Measurements from ENCODE around the gene MRPL51. TPM values are rescaled to one million over a fixed set of nuclear protein-coding genes. Genes with fewer than 3 reads are reported as not detected.

The MRPL51 gene
- total and polyA plus RNA-seq, 9 of the 15 experiments (the other 6 are each of a cell fraction or from before 2014, with no cell fraction given), result 127 to 727 (median 208) TPM

GRCh38 chr12:6463216-6463615, 29.8 kb downstream of the MRPL51 start:
- H3K4me1 ChIP-seq (replicated peaks in 1 of 2; ENCODE audit: control insufficient read depth in 2 of 2, insufficient read depth in 2 of 2, low read length in 2 of 2), result no peaks in the 10 kb centered on the region; a peak in 1 of 5 replicates
- no peaks in the 10 kb centered on the region for H3K79me2 ChIP-seq (ENCODE audit: control insufficient read depth, insufficient read depth, low read length)
- no peak overlapping the region for H3K27ac ChIP-seq (ENCODE audit: extremely low read depth, low read depth, low read length)
- WGBS (ENCODE audit: insufficient coverage, low coverage, missing lambda C conversion rate), result 66% methylated on average over 6 of the region's 7 CpGs
- no peak for ATAC-seq
- H3K4me2 ChIP-seq (ENCODE audit: insufficient read depth, low read length), result no peak overlapping the region
- H3K9ac ChIP-seq (ENCODE audit: insufficient read depth in 1 of 2, low read depth in 2 of 2, low read length in 2 of 2), result no peak overlapping the region
- FAIRE-seq, result no peak
- H3K9me1 ChIP-seq (ENCODE audit: control insufficient read depth, insufficient read depth, low read length), result no peaks in the 10 kb centered on the region
- CTCF ChIA-PET (ENCODE audit: low intra/inter-chr PET ratio), result no interaction called here
- H3K27me3 ChIP-seq (ENCODE audit: control insufficient read depth in 2 of 2, insufficient read depth in 2 of 2, low read length in 2 of 2), result no peaks in the 10 kb centered on the region
- no peaks in the 10 kb centered on the region for H3K9me3 ChIP-seq (replicated peaks; ENCODE audit: control insufficient read depth, insufficient read depth, low read depth, low read length)
- H2AFZ ChIP-seq (ENCODE audit: low read depth, low read length), result no peak overlapping the region
- POLR2A ChIA-PET, result interaction anchor here (1.0 to 1.7 kb wide), 2 partner anchors 12 to 23 kb away, joined by 3 read pairs; no protein-coding TSS in a partner anchor
- H3K36me3 ChIP-seq (ENCODE audit: control insufficient read depth, insufficient read depth, low read length), result peaks cover 14% of the 10 kb centered on the region; the same call in 2 of the 3 replicates
- no peak overlapping the region for H3K4me3 ChIP-seq
- BruUV-seq (replicated peaks), result no TSS peak
- intact Hi-C loops (cut with micrococcal nuclease) (no loop called here), in situ Hi-C loops (cut with MboI) (loop anchor here (5.0 to 25.0 kb wide), 2 partner anchors 41 to 401 kb away; no protein-coding TSS in a partner anchor)
- no peak for DNase-seq (ENCODE audit: extremely low read depth in 1 of 4, low spot score in 3 of 4)
- no peaks in the 10 kb centered on the region for H4K20me1 ChIP-seq (replicated peaks; ENCODE audit: control insufficient read depth, insufficient read depth, low read length)
- TF ChIP-seq PTTG1 (tag; IDR thresholded peaks at IDR 0.05; ENCODE audit: low read depth) (no peak), JUND (IDR thresholded peaks at IDR 0.05; ENCODE audit: borderline replicate concordance, low read depth, low read length) (no peak), JUND (tag; IDR thresholded peaks at IDR 0.05; ENCODE audit: borderline replicate concordance, low read depth, low read length) (no peak), NR2C1 (IDR thresholded peaks at IDR 0.05) (no peak), NR2C1 (tag; IDR thresholded peaks at IDR 0.05) (no peak), TCFL5 (CRISPR knock-in tag; conservative IDR thresholded peaks at IDR 0.05) (no peak), BCLAF1 (IDR thresholded peaks at IDR 0.05; ENCODE audit: borderline replicate concordance in 1 of 2, control insufficient read depth in 1 of 2, low read depth in 2 of 2, low read length in 1 of 2) (no peak), CHD7 (IDR thresholded peaks at IDR 0.05; ENCODE audit: low read depth, low read length) (no peak)
